Hematopoietic multipotent progenitor cell treated with erythropoietin and hydrocortisone succinate and interleukin-3 and kit ligand, for 17 days (in vitro differentiated cells): ENCODE measurements around the gene UVRAG.

ENCODE experiments used
- DNase-seq: peaks from one replicate; pipeline ENCODE4 v3.0.0-alpha.2; 2015; ENCODE audit warnings: low spot score

The UVRAG gene

GRCh38 chr11:75809991-75810390 is 5.0 kb upstream of the UVRAG start:
- DNase-seq = no peak

DNA sequence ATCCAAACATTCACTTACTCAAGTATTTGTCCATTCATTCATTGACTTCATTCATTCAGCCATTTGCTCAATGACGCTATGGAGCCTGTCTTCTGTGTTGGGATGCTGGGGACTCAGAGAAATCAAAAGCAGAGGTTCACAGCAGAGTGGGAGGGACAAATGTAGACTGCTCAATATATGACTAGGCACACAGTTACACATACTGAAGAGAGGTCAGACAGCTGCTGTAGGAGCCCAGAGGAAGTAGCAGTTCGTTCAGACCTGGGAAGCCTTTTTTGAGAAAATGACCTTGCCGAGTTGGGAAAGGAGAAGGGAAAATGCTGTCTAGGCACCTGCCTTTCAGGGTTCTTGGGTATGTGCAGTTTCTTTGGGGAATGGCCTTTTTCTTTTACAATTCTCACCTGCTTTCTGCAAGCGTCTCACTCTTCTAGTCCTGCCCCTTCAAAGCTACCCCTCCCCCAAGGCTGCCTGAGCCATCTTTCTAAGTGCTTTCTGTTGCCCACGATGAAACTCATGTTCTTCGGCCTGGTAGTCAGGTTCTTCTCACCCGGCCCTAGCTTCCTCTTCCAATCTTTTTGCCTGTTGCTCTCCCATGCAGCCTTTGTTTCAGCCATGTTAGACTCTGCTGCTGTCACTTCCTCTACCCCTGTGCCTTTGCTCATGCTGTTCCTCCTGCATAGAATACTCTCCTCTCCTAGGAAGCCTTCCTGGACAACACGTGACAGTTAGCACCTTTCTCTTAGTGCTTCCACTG is 4.2 kb upstream of the UVRAG start:
- DNase-seq = no peak

GRCh38 chr11:75811485-75811884 is 3.5 kb upstream of the UVRAG start:
- DNase-seq = no peak

DNA sequence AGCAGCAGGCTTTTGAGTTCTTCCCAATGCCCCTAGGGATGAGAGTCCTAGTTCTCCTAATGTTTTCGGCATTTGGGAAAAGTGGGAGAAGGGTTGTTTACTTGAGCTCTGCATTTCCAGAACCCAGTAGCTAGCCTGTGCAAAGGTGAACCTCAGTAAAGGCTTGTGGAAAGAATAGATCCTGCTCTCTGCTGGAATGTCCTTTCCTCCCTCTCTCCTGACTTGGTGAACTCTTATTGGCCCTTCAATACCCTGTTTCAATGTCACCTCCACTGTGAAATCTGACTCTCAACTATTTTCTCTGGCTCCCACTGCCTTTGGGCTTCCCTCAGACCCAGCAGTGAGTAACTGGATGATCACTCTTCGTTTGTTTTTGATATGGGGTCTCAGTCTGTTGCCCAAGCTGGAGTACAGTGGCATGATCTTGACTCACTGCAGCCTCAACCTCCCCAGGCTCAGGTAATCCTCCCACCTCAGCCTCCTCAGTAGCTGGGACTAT is 2.4 kb upstream of the UVRAG start:
- DNase-seq = no peak

DNA sequence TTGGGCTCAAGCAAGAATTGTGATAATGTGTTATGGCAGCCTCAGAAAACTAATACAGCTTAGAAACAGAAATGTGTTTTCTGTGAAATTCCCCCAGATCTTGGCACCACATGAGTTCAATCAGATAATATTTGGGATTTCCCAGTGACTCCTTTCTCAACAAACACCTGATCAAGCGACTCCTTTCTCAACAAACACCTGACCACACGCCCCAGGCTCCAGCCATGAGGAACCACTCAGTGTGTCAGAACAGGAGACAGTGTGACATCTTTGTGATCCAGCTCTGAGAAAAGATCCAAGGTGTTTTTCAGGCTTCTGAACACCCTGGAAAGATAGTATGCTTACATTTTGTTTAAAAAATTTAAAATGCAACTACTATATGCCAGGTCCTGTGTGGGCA is 1.9 kb upstream of the UVRAG start:
- no peak for DNase-seq

DNA sequence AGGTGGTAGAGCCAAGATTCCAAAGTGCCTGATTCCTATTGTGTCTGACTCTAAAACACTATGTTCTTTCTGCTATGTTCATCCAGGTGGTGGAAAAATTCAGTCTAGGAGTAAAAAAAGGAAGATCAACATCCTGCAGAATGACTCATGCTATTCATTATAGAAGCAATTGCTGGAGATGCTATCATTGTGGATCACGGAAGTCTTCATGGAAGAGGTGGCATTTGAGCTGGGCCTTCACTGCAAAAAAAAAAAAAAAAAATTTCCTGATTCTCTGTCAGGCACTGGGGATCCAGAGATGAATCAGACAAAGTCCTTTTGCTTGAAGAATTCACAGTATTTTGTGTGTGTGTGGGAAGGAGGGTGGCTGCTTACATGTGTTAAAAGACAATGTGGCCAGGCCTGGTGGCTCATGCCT is 1.4 kb upstream of the UVRAG start:
- DNase-seq = peak; percentile 18

DNA sequence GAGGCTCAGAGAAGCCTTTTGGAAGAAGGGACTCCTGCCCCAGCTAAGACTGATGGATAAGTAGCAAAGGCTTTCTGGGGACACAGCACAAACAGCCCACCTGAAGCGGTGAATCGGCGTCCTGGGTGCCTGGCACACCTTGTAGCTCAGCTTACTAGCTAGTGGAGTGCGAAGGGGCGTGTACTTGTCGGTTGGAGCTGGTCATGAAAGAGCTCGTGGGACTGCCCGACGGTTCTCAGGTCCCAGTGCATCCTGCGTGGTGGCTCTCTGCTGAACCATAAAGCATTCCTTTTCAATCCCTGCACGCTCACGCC is 690 bp upstream of the UVRAG start:
- no peak for DNase-seq

DNA sequence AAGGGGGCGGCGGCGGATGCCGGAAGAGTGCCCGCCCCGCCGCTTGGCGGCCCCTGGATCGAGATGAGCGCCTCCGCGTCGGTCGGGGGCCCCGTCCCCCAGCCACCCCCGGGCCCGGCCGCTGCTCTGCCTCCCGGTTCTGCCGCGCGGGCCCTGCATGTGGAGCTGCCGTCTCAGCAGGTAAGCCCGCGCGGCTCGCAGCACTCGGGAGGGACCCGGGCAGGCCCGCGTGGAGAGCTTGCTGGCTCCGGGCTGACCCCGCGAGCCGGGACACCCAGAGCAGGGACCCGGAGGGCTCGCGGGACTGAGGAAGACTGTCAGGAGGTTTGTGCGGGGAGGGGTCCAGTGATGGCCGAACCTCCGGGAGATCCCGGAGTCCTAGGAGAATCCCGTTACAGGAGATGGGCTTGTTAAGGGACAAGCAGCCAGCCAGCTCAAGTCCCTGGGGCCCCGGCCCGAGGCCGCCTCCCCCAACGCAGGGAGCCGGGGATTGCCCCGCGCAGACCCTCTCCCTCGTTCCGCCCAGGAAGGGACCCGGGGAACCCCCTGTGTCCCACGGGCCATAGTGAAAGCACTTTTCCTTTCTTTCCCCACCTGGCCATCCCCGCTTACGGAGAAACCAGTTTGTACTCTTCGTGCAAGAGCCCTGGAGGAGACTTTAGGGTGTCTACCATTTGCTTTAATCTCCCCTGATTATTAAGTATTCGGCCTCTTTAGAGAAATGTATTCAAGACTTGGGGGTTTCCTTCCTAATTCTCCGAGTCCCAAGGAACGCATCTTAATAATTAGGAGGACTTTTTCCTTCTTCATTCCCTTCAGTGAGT is 547 bp downstream of the UVRAG start:
- DNase-seq = peak; percentile 52

- peak; percentile 19 for DNase-seq
Observed at GRCh38 chr11:75816561-75817239, 1.7 kb downstream of the UVRAG start.

DNA sequence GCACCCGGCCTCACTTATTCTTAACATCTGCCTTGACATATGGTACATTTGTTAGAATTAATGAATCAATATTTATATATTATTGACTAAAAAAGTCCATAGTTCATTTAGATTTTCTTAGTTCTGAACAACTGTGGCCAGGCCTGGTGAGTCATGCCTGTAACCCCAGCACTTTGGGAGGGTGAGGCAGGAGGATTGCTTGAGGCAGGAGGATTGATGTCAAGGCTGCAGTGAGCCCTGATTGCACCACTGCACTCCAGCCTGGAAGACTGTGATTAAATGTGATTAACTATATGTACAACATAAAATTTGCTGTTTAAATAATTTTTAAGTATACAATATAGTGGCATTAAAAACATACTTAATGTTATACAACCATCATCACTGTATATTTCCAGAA is 5.6 kb downstream of the UVRAG start:
- DNase-seq = no peak

DNA sequence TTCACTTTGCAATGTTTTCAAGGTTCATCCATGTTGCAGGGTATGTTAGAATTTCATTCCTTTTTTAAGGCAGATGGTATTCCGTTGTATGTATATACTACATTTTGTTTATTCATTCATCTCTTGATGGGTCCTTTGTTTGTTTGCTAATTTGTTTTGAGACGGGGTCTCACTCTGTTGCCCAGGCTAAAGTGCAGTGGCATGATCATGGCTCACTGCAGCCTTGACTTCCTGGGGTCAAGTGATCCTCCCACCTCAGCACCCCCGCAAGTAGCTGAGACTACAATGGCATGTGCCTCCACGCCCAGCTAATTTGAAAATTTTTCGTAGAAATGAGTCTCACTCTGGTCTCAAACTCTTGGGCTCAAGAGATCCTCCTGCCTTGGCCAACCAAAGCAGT is 6.2 kb downstream of the UVRAG start:
- DNase-seq = no peak

DNA sequence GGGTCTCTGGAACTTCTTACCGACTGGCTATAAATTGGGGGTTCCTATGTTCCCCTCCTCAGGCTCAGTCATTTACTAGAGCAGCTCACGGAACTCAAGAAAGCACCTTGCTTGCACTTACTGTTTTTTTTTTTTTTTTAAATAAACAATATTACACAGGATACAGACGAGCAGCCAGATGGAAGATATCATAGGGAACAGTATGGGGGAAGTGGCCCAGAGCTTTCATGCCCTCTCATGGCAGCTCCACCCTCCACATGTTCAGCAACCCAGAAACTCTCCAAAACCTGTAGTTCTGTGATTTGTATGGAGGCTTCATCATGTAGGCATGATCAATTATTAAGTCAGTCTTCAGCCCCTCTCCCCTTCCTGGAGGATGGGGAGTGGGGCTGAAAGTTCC is 7.5 kb downstream of the UVRAG start:
- no peak for DNase-seq

DNA sequence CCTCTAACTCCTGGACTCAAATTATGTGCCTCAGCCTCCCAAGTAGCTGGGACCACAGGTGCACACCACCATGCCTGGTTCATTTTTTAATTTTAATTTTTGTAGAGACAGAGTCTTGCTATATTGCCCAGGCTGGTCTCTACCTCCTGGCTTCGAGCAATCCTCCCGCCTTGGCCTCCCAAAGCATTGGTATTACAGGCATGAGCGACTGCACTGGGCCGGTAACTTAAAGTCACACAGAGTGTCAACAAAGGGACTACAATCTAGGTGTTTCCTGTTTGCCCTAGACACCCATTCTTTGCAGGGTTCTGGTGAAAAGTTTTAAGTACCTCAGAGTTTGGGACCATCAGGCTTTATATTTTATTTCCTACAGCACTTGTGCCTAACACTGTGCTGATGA is 8.4 kb downstream of the UVRAG start:
- DNase-seq = no peak

DNA sequence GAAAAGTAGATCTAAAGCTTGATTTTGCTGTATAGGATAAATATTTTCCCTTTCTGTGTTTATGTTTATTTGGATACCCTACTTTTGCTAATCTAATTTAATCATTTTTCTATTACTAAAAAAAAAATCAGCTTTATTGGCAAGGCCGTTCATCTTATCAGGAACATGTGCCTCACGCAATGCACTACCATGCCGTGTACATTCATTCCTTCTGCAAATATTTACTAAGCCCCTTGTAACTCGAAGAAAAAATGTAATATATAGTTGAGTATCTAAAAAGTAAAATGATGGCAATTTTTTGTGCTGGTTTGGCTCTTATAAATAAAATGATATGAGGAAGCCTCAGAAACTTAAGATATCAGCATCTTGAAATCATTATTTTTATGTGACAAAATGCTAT is 8.9 kb downstream of the UVRAG start:
- DNase-seq = no peak

DNA sequence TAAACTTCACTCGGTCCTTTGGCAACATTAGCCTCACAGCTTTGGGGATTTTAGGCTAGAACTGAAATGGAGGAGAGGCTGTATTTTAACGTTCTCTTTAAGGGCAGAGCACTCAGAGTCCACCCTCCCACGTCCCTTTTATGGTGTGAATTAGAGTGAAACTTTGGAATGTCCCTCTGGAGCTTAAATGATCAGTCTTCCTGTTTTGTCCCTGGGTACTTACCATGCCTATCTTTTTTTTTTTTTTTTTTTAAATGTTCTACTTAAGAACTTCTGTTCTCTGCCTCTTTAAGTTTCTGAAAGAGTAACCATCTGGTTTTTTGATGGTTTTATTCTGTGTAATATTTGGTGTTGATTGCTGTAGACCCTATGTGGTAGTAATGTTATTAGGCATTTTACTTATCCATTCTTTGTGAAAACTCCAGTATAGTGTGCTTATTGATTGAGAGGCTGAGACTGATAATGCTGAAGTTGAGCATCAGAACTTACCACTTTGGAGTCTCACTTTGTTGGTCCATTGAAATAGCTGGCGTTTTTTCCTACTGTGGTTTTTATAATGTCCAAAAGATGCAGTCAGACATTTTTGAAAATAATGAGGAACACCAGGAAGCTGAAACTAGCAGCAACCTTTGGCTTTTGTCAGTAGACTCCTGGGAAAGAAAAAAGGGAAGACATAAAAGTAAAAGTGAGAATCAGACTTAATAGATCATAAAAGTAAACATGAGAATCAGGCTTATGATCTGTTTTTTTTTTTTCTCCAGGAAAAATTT is 11.6 kb downstream of the UVRAG start:
- no peak for DNase-seq

GRCh38 chr11:75827562-75827961 is 12.6 kb downstream of the UVRAG start:
- no peak for DNase-seq

GRCh38 chr11:75831915-75832502 is 17.0 kb downstream of the UVRAG start:
- DNase-seq = no peak

- no peak for DNase-seq
Observed at GRCh38 chr11:75834728-75835127, 19.7 kb downstream of the UVRAG start.

GRCh38 chr11:75836417-75836816 is 21.4 kb downstream of the UVRAG start:
- no peak for DNase-seq

GRCh38 chr11:75839851-75840250 is 24.8 kb downstream of the UVRAG start:
- DNase-seq = no peak

DNA sequence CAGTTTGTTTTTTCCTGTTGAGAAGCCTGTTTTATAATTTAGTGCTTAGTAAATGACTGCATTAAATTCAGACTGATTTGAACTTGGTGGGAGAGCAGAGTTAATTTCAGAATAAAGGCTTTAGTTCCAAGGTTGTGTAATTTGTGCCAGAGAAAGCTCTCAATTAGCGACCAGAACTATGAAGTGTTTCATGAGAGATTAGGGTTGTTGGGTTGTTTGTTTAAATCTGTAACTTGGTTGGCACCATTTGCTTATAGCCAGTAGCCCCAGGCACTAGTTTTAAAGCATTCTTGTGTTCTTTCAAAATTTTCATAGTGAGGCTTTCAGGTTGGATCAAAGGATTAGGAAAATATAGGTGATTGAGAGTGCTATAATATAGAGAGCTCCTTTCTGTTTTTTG is 25.5 kb downstream of the UVRAG start:
- DNase-seq = no peak

DNA sequence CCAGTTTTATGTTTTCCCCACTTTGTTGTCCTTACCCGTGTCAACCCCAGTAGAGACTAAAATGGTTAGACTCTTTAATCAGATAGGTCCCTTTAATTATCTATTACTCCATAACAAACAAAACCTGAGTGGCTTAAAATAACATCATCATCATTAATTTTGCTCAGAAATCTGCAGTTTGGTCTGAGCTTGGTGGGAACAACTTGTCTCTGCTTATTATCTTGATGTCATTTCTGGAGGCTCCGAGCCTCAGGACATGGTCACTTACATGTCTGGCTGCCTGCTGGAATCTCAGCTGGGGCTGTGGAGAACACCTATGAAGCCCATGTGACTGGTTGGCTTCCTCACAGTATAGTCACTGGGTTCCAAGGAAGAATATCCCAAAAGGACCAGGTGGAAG is 26.7 kb downstream of the UVRAG start:
- no peak for DNase-seq
